H9 (cell line): ENCODE measurements around the gene DPCD. TPM values are rescaled to one million over a fixed set of nuclear protein-coding genes. Genes with fewer than 3 reads are reported as not detected.

Source experiments
- DNase-seq: peaks from one replicate; pipeline ENCODE4 v3.0.0-alpha.2; 2017
- H2AFZ ChIP-seq: one replicate; pipeline ENCODE4 v1.6.1; 2013; ENCODE audit warnings: mild to moderate bottlenecking, low read length, control low read depth, moderate library complexity
- H2AK5ac ChIP-seq: 2 replicates; pipeline ENCODE4 v1.6.1; 2013; ENCODE audit warnings: low read length, control low read depth, mixed read lengths; ENCODE audit not compliant: insufficient read length
- H2BK120ac ChIP-seq: one replicate; pipeline ENCODE4 v1.6.1; 2013; ENCODE audit warnings: low read depth, mild to moderate bottlenecking, low read length, control low read depth, inconsistent platforms; ENCODE audit not compliant: poor library complexity, severe bottlenecking
- H2BK12ac ChIP-seq: 2 replicates; pipeline ENCODE4 v1.6.1; 2013; ENCODE audit warnings: low read length, control low read depth, mixed read lengths, low read depth; ENCODE audit not compliant: insufficient read length
- H2BK15ac ChIP-seq: 2 replicates; pipeline ENCODE4 v1.6.1; 2013; ENCODE audit warnings: low read depth, low read length, control low read depth
- H2BK20ac ChIP-seq: one replicate; pipeline ENCODE4 v1.6.1; 2013; ENCODE audit warnings: low read depth, mild to moderate bottlenecking, low read length, control low read depth, inconsistent platforms; ENCODE audit not compliant: poor library complexity, severe bottlenecking
- H2BK5ac ChIP-seq: 2 replicates; pipeline ENCODE4 v1.6.1; 2013; ENCODE audit warnings: low read length, control low read depth, mixed read lengths; ENCODE audit not compliant: insufficient read length
- H3K14ac ChIP-seq: 2 replicates; pipeline ENCODE4 v1.6.1; 2013; ENCODE audit warnings: low read length, control low read depth; ENCODE audit not compliant: insufficient read depth
- H3K18ac ChIP-seq: 2 replicates; pipeline ENCODE4 v1.6.1; 2013; ENCODE audit warnings: low read depth, mild to moderate bottlenecking, mixed read lengths, low read length, control low read depth; ENCODE audit not compliant: insufficient read length
- H3K23ac ChIP-seq: 2 replicates; pipeline ENCODE4 v1.6.1; 2013; ENCODE audit warnings: low read length, control low read depth, mixed read lengths, low read depth; ENCODE audit not compliant: insufficient read length
- H3K23me2 ChIP-seq: 2 replicates; pipeline ENCODE4 v1.6.1; 2013; ENCODE audit warnings: low read depth, mild to moderate bottlenecking, mixed read lengths, low read length, control low read depth; ENCODE audit not compliant: insufficient read length, poor library complexity, severe bottlenecking
- H3K27ac ChIP-seq: 2 replicates; pipeline ENCODE4 v1.5.1; 2013; ENCODE audit warnings: low read length, control low read depth, mixed read lengths, low read depth; ENCODE audit not compliant: insufficient read length
- H3K27me3 ChIP-seq: 2 replicates; pipeline ENCODE4 v1.6.1; 2013; ENCODE audit warnings: low read length, control low read depth, inconsistent platforms; ENCODE audit not compliant: insufficient read depth
- H3K4ac ChIP-seq: 2 replicates; pipeline ENCODE4 v1.6.1; 2013; ENCODE audit warnings: low read depth, mild to moderate bottlenecking, control low read depth, inconsistent platforms, low read length, moderate library complexity
- H3K4me1 ChIP-seq: 2 replicates; pipeline ENCODE4 v1.6.1; 2013; ENCODE audit warnings: low read length, control low read depth, inconsistent platforms; ENCODE audit not compliant: insufficient read depth
- H3K4me2 ChIP-seq: 2 replicates; pipeline ENCODE4 v1.6.1; 2013; ENCODE audit warnings: low read length, control low read depth, mixed read lengths; ENCODE audit not compliant: insufficient read length, insufficient read depth
- H3K56ac ChIP-seq: 2 replicates; pipeline ENCODE4 v1.6.1; 2013; ENCODE audit warnings: low read depth, mild to moderate bottlenecking, mixed read lengths, low read length, control low read depth; ENCODE audit not compliant: insufficient read length
- H3K79me1 ChIP-seq: 2 replicates; pipeline ENCODE4 v1.6.1; 2013; ENCODE audit warnings: low read depth, mild to moderate bottlenecking, moderate library complexity, low read length, control low read depth, inconsistent platforms; ENCODE audit not compliant: insufficient read depth, poor library complexity, severe bottlenecking
- H3K79me2 ChIP-seq: 2 replicates; pipeline ENCODE4 v1.6.1; 2013; ENCODE audit warnings: low read length, control low read depth, inconsistent platforms; ENCODE audit not compliant: insufficient read depth
- H3K9ac ChIP-seq: 2 replicates; pipeline ENCODE4 v1.6.1; 2013; ENCODE audit warnings: low read length, control low read depth, mixed read lengths; ENCODE audit not compliant: insufficient read length; ENCODE audit errors: extremely low read depth
- H3K9me3 ChIP-seq: one replicate; pipeline ENCODE4 v1.6.1; 2013; ENCODE audit warnings: low read depth, low read length, inconsistent platforms; ENCODE audit not compliant: control insufficient read depth
- H3T11ph ChIP-seq: one replicate; pipeline ENCODE4 v1.6.1; 2013; ENCODE audit warnings: mild to moderate bottlenecking, low read length, control low read depth, inconsistent platforms
- H4K20me1 ChIP-seq: one replicate; pipeline ENCODE4 v1.6.1; 2013; ENCODE audit not compliant: control insufficient read depth, insufficient read length, insufficient read depth
- H4K5ac ChIP-seq: 2 replicates; pipeline ENCODE4 v1.6.1; 2013; ENCODE audit warnings: low read depth, mild to moderate bottlenecking, mixed read lengths, low read length, control low read depth; ENCODE audit not compliant: insufficient read length
- H4K8ac ChIP-seq: replicated peaks from 2 replicates; pipeline ENCODE4 v1.6.1; 2013; ENCODE audit warnings: low read length, control low read depth, mixed read lengths, low read depth; ENCODE audit not compliant: insufficient read length
- H4K91ac ChIP-seq: 2 replicates; pipeline ENCODE4 v1.6.1; 2013; ENCODE audit warnings: low read depth, mild to moderate bottlenecking, moderate library complexity, mixed read lengths, low read length, control low read depth; ENCODE audit not compliant: insufficient read length
- H3K27ac Mint-ChIP-seq, 3 experiments: 2 replicates in 2 of 3; 3 replicates in 1 of 3; pipeline ENCODE4 v1.8.0; 2020 to 2021; ENCODE audit warnings: mixed read lengths in 3 of 3, mild to moderate bottlenecking in 1 of 3, moderate library complexity in 1 of 3
- H3K27me3 Mint-ChIP-seq: 2 replicates; pipeline ENCODE4 v1.8.0; 2021; ENCODE audit warnings: low read depth, mild to moderate bottlenecking, moderate library complexity, mixed read lengths
- H3K36me3 Mint-ChIP-seq, 3 experiments: 2 replicates in 2 of 3; 3 replicates in 1 of 3; pipeline ENCODE4 v1.8.0; 2020 to 2021; ENCODE audit warnings: low read depth in 3 of 3, mixed read lengths in 3 of 3; ENCODE audit not compliant: insufficient read depth in 1 of 3
- H3K4me1 Mint-ChIP-seq, 2 experiments: 2 replicates each; pipeline ENCODE4 v1.8.0; 2020; ENCODE audit warnings: mixed read lengths in 2 of 2
- H3K4me3 Mint-ChIP-seq, 2 experiments: 2 replicates in 1 of 2; 3 replicates in 1 of 2; pipeline ENCODE4 v1.8.0; 2020 to 2021; ENCODE audit warnings: mild to moderate bottlenecking in 2 of 2, mixed read lengths in 2 of 2, moderate library complexity in 1 of 2
- H3K9me3 Mint-ChIP-seq, 2 experiments: 2 replicates in 1 of 2; 3 replicates in 1 of 2; pipeline ENCODE4 v1.8.0; 2020; ENCODE audit warnings: mild to moderate bottlenecking in 2 of 2, mixed read lengths in 2 of 2, moderate library complexity in 1 of 2
- CTCF ChIP-seq: fragments of 200-600 bp; sonication (generic); conservative IDR thresholded peaks from 3 replicates; pipeline ENCODE4 v1.8.0; 2021; ENCODE audit warnings: antibody characterized with exemption, mild to moderate bottlenecking
- WGBS: extraction: QIAGEN DNeasy Blood & Tissue Kit; methylation state at CpG from one replicate; pipeline ENCODE4 v1.1.7; 2013; ENCODE audit warnings: missing lambda C conversion rate, low lambda C conversion rate, mixed read lengths; ENCODE audit not compliant: insufficient read length; ENCODE audit errors: extremely low coverage; 5-methylcytosine and 5-hydroxymethylcytosine counted together
- total RNA-seq: library from RNA; stranded (reverse); gene quantifications from 2 replicates; pipeline ENCODE4 v1.2.1, GENCODE V29; 2021

Gene DPCD
- total RNA-seq, 1 experiment from 2014 or later: 21.8 TPM

DNA sequence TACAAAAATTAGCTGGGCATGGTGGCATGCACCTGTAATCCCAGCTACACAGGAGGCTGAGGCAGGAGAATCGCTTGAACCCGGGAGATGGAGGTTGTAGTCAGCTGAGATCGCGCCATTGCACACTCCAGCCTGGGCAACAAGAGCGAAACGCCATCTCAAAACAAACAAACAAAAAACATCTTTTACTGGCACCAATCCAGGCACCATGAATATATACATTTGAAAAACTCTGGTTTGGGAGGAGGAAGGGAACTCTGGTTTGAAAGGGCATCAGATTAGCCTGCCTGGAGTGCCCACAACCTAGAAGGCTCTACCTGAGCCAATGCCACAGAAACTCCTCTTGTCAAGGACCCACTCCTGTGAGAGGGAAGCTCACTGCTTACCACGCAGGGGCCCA, 16.0 kb upstream of the DPCD start:
- H3T11ph ChIP-seq: no peak overlapping the region
- H4K20me1 ChIP-seq: no peaks in the 10 kb centered on the region
- Mint-ChIP-seq H3K27me3 (peaks cover 67% of the 10 kb centered on the region), H3K36me3 (peaks cover 3 to 8% (median 5%) of the 10 kb centered on the region in 3 experiments), H3K9me3 (peaks cover 3% of the 10 kb centered on the region in 2 experiments; a peak in 4 of 5 replicates), H3K27ac (no peak overlapping the region), H3K4me3 (no peak overlapping the region), H3K4me1 (peaks cover 29 to 38% of the 10 kb centered on the region in 2 experiments)
- H2BK5ac ChIP-seq: no peak overlapping the region
- WGBS: no CpG with 5 or more reads among the region's 7 CpGs
- peaks cover 16% of the 10 kb centered on the region for H3K23me2 ChIP-seq
- H3K79me1 ChIP-seq: no peaks in the 10 kb centered on the region
- no peak overlapping the region for H3K4ac ChIP-seq
- H3K79me2 ChIP-seq: no peaks in the 10 kb centered on the region
- H2AK5ac ChIP-seq: no peak overlapping the region
- H4K5ac ChIP-seq: no peak overlapping the region
- H3K4me2 ChIP-seq: no peak overlapping the region
- no peak for TF ChIP-seq CTCF
- no peak overlapping the region for H2AFZ ChIP-seq
- no peak overlapping the region for H3K23ac ChIP-seq
- H2BK12ac ChIP-seq: no peak overlapping the region
- H4K8ac ChIP-seq: no peak overlapping the region
- H3K4me1 ChIP-seq: no peaks in the 10 kb centered on the region
- H3K27ac ChIP-seq: no peak overlapping the region
- no peak for DNase-seq
- no peak overlapping the region for H2BK15ac ChIP-seq
- no peak overlapping the region for H2BK120ac ChIP-seq
- H3K14ac ChIP-seq: no peak overlapping the region
- no peaks in the 10 kb centered on the region for H3K9me3 ChIP-seq
- peaks cover 11% of the 10 kb centered on the region; the same call in 1 of the 2 replicates for H3K27me3 ChIP-seq
- H3K18ac ChIP-seq: no peak overlapping the region
- H4K91ac ChIP-seq: no peak overlapping the region
- H2BK20ac ChIP-seq: no peak overlapping the region
- no peak overlapping the region for H3K9ac ChIP-seq
- no peak overlapping the region for H3K56ac ChIP-seq
